Measurements from ENCODE around the gene CCND3. TPM values are rescaled to one million over a fixed set of nuclear protein-coding genes. Genes with fewer than 3 reads are reported as not detected.

Gene CCND3
- total and polyA plus RNA-seq, 12 donors, result 85.9 to 309 (median 156) TPM

GRCh38 chr6:41914343-41914742 lies 27.3 kb downstream of the CCND3 start:
- intact Hi-C loops (cut with DNase I), result no loop called here
- TF ChIP-seq CTCF (IDR thresholded peaks at IDR 0.05), result no peak
- TF ChIP-seq POLR2A (IDR thresholded peaks at IDR 0.05), result no peak
- H3K27ac ChIP-seq, result peak overlapping the region in 1 of 5 donors; percentile 50

GRCh38 chr6:41909727-41910126 lies 31.9 kb downstream of the CCND3 start:
- Histone ChIP-seq H3K36me3 (replicated peaks in 1 of 2) (peaks cover 0 to 59% of the 10 kb centered on the region in 2 donors), H3K27ac (no peak overlapping the region), H3K27me3 (no peaks in the 10 kb centered on the region), H3K4me1 (replicated peaks in 1 of 2) (peaks cover 6 to 8% of the 10 kb centered on the region in 2 donors), H3K9me3 (replicated peaks in 1 of 3) (no peaks in the 10 kb centered on the region), H3K4me3 (no peak overlapping the region)
- no peak for TF ChIP-seq POLR2A (IDR thresholded peaks at IDR 0.05)
- no peak for TF ChIP-seq CTCF (IDR thresholded peaks at IDR 0.05)
- WGBS, 4 donors, result 93 to 100% (median 98%) methylated on average over 1 of the region's 1 CpG
- no peak for DNase-seq
- intact Hi-C loops (cut with DNase I), result no loop called here

More at GRCh38 chr6:41914343-41914742, 27.3 kb downstream of the CCND3 start:
- H3K36me3 ChIP-seq (replicated peaks in 1 of 2), result peaks cover 0 to 25% of the 10 kb centered on the region in 2 donors
- H3K27me3 ChIP-seq, result no peaks in the 10 kb centered on the region
- 59 to 82% (median 65%) methylated on average over 2 of the region's 2 CpGs for WGBS, 4 donors
- H3K4me1 ChIP-seq (replicated peaks in 1 of 2), result peaks cover 27 to 30% of the 10 kb centered on the region in 2 donors
- DNase-seq, result no peak
- no peak overlapping the region for H3K4me3 ChIP-seq
- no peaks in the 10 kb centered on the region for H3K9me3 ChIP-seq (replicated peaks in 1 of 3)

GRCh38 chr6:41901882-41902519 lies 39.6 kb downstream of the CCND3 start:
- intact Hi-C loops (cut with DNase I), result no loop called here
- TF ChIP-seq POLR2A (IDR thresholded peaks at IDR 0.05) (no peak), CTCF (IDR thresholded peaks at IDR 0.05) (peak in 5 of 6 experiments; percentile 10 to 47 (median 45))
- peak; percentile 32 to 65 (median 45) for DNase-seq
- WGBS, 4 donors, result 88 to 100% (median 94%) methylated on average over 1 of the region's 1 CpG
- no peaks in the 10 kb centered on the region for H3K9me3 ChIP-seq (replicated peaks in 1 of 3)
- no peaks in the 10 kb centered on the region for H3K4me1 ChIP-seq (replicated peaks in 1 of 2)
- H3K4me3 ChIP-seq, result no peak overlapping the region
- no peak overlapping the region for H3K27ac ChIP-seq
- H3K36me3 ChIP-seq (replicated peaks in 1 of 2), result peaks cover 0 to 22% of the 10 kb centered on the region in 2 donors
- no peaks in the 10 kb centered on the region for H3K27me3 ChIP-seq

GRCh38 chr6:41900861-41901260 lies 40.7 kb downstream of the CCND3 start:
- Histone ChIP-seq H3K27ac (no peak overlapping the region), H3K4me1 (replicated peaks in 1 of 2) (peaks cover 8% of the 10 kb centered on the region in 2 donors), H3K4me3 (no peak overlapping the region), H3K27me3 (no peaks in the 10 kb centered on the region), H3K9me3 (replicated peaks in 1 of 3) (no peaks in the 10 kb centered on the region), H3K36me3 (replicated peaks in 1 of 2) (peaks cover 0 to 11% of the 10 kb centered on the region in 2 donors)
- no peak for TF ChIP-seq CTCF (IDR thresholded peaks at IDR 0.05)
- no peak for TF ChIP-seq POLR2A (IDR thresholded peaks at IDR 0.05)
- intact Hi-C loops (cut with DNase I), result no loop called here
- WGBS, 4 donors, result 63 to 81% (median 77%) methylated on average over 1 of the region's 1 CpG
- DNase-seq, result no peak

Measured in adrenal gland (tissue), 12 donors.